Vagina (tissue), 2 donors: ENCODE measurements around the gene SHD. TPM values are rescaled to one million over a fixed set of nuclear protein-coding genes. Genes with fewer than 3 reads are reported as not detected.
"Not testable (repeated sequence)": the region's sequence is repeated elsewhere in the genome, so short reads cannot be mapped to it uniquely, and the experiment has no call there.

Source experiments
- DNase-seq, 2 donors: peaks; one replicate each; pipeline ENCODE4 v3.0.0-alpha.2; 2017; ENCODE audit errors: extremely low spot score in 2 of 2
- H3K27ac ChIP-seq: fragments of 200-600 bp; sonication (generic); one replicate; pipeline ENCODE4 v1.5.1; 2019
- H3K27me3 ChIP-seq: fragments of 200-600 bp; sonication (generic); one replicate; pipeline ENCODE4 v1.5.1; 2019
- H3K36me3 ChIP-seq, 2 donors: fragments of 200-600 bp; sonication (generic); one replicate each; pipeline ENCODE4 v1.5.1; 2017 to 2019
- H3K4me1 ChIP-seq: fragments of 200-600 bp; sonication (generic); one replicate; pipeline ENCODE4 v1.5.1; 2019
- H3K4me3 ChIP-seq, 2 donors: fragments of 200-600 bp; sonication (generic); 1 replicate in 1 of 2; 2 replicates in 1 of 2; pipeline ENCODE4 v1.5.1; 2016 to 2019
- H3K9me3 ChIP-seq: fragments of 200-600 bp; sonication (generic); one replicate; pipeline ENCODE4 v1.5.1; 2019
- POLR2A ChIP-seq, 2 donors: fragments of 450-650 bp; IDR thresholded peaks; one replicate each; pipeline ENCODE4 v1.6.1; 2017; ENCODE audit warnings: antibody characterized with exemption in 2 of 2, mild to moderate bottlenecking in 2 of 2, moderate library complexity in 2 of 2
- POLR2AphosphoS5 ChIP-seq, 2 donors: sonication (generic); formaldehyde crosslinking; IDR thresholded peaks; one replicate each; pipeline ENCODE4 v1.9.0; 2017; ENCODE audit warnings: antibody characterized with exemption in 2 of 2, mild to moderate bottlenecking in 2 of 2, low read depth in 1 of 2; ENCODE audit not compliant: insufficient read depth in 1 of 2
- intact Hi-C: fragments of 100-400 bp; cut with DNase I; formaldehyde crosslinking; loops from one replicate; pipeline ENCODE4 v1.15.1; 2023
- total RNA-seq: library from RNA; depleted of rRNA; stranded (reverse); fragments of >200 nt; gene quantifications from one replicate; pipeline ENCODE4 v1.2.3, GENCODE V29; 2016
- TF ChIP-seq, protein P1 (sequence below), 3 experiments: fragments of 450-650 bp in 2 of 3; fragments of 200-600 bp in 1 of 3; sonication (generic) in 1 of 3; IDR thresholded peaks; one replicate each; pipeline ENCODE4 v1.5.1; 2017 to 2019; ENCODE audit warnings: antibody characterized with exemption in 3 of 3, mild to moderate bottlenecking in 2 of 3, moderate library complexity in 2 of 3

SHD gene, protein sequence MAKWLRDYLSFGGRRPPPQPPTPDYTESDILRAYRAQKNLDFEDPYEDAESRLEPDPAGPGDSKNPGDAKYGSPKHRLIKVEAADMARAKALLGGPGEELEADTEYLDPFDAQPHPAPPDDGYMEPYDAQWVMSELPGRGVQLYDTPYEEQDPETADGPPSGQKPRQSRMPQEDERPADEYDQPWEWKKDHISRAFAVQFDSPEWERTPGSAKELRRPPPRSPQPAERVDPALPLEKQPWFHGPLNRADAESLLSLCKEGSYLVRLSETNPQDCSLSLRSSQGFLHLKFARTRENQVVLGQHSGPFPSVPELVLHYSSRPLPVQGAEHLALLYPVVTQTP
- not detected for total RNA-seq

DNA sequence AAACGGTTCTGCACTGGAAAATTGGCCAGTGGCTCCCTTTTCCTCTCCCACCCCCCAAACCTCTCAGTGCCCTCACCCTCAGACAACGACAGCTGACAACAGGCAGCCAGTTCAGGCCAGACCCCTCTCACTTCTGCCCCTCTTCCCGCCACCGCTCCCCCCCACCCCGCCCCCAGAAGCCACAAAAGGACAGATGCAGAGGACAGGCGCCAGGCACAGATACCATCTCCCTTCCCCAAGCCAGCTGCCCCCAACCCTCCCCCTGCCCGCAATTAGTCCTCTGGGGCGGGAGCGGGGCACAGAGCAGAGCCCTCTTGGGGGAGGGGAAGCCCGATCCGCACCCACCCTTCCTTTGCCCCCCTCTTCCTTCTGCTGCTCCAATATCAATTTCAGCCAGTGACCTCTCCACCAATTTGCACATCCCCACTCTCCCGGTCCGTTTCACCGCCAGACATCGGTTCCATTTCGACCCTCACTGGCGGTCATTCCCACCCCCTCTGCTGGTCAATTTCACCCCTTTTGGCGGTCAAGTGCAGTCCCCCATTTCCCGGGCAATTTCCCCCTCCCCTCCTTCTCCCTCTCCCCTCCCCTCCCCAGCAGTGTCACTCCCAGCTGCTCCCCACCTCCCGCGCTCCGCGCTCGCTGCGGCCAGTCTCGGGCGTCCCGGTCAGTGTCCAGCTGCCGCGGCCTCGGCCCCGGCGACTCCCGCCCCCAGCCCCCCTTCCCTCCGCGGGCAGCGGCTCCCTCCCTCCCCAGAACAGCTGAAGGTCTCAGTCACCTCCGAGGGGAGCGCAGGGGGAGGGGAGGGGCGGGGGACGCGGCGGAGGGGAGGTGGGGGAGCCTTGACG lies at the start of gene SHD:
TSS of gene SHD (plus strand) at position 848 of the 848 bp plus-strand sequence. CDS start 798 bp downstream, outside the sequence.
- Histone ChIP-seq H3K27me3 (peaks cover 12% of the 10 kb centered on the region), H3K9me3 (no peaks in the 10 kb centered on the region), H3K4me3 (peak within 1 kb of the TSS; percentile 18 to 22), H3K27ac (no peak within 1 kb of the TSS), H3K36me3 (no peaks in the 10 kb centered on the region), H3K4me1 (peaks cover 19% of the 10 kb centered on the region)
- TF ChIP-seq, protein P1, sequence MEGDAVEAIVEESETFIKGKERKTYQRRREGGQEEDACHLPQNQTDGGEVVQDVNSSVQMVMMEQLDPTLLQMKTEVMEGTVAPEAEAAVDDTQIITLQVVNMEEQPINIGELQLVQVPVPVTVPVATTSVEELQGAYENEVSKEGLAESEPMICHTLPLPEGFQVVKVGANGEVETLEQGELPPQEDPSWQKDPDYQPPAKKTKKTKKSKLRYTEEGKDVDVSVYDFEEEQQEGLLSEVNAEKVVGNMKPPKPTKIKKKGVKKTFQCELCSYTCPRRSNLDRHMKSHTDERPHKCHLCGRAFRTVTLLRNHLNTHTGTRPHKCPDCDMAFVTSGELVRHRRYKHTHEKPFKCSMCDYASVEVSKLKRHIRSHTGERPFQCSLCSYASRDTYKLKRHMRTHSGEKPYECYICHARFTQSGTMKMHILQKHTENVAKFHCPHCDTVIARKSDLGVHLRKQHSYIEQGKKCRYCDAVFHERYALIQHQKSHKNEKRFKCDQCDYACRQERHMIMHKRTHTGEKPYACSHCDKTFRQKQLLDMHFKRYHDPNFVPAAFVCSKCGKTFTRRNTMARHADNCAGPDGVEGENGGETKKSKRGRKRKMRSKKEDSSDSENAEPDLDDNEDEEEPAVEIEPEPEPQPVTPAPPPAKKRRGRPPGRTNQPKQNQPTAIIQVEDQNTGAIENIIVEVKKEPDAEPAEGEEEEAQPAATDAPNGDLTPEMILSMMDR (IDR thresholded peaks at IDR 0.05) = no peak
- no peak for TF ChIP-seq POLR2AphosphoS5 (IDR thresholded peaks at IDR 0.05; ENCODE audit: insufficient read depth in 1 of 2, low read depth in 1 of 2)
- TF ChIP-seq POLR2A (IDR thresholded peaks at IDR 0.05) = no peak
- no peak for DNase-seq
- intact Hi-C loops = loop anchor here (10.0 kb wide), 1 partner anchor 116 kb away; no protein-coding TSS in a partner anchor

DNA sequence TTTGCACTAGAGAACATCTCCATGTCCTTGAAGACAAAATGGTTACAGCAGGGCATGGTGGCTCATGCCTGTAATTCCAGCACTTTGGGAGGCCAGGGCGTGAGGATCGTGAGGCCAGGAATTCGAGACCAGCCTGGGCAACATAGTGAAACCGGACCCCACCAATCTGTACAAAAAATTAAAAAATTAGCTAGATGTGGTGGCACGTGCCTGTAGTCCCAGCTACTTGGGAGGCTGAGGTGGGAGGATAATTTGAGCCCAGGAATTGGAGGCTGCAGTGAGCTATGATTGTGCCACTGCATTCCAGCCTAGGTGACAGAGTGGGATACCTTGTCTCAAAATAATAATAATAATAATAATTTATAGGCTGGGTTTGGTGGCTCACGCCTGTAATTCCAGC lies 48.8 kb upstream of the SHD start:
- H3K9me3 ChIP-seq, H3K27me3 ChIP-seq, H3K4me3 ChIP-seq, H3K27ac ChIP-seq, intact Hi-C loops, H3K4me1 ChIP-seq, H3K36me3 ChIP-seq, DNase-seq: not testable (repeated sequence)

DNA sequence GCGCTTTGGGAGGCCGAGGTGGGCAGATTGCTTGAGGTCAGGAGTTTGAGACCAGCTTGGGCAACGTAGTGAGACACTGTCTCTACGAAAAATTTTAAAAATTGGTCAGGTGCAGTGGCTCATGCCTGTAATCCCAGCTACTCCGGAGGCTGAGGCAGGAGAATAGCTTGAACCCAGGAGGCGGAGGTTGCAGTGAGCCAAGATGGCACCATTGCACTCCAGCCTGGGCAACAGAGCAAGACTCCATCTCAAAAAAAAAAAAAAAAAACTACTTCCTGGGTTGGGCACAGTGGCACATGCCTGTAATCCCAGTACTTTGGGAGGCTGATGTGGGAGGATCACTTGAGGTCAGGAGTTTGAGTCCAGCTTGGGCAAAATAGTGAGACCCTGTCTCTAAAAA lies 47.5 kb upstream of the SHD start:
- DNase-seq, H3K4me3 ChIP-seq, H3K9me3 ChIP-seq, H3K27me3 ChIP-seq, intact Hi-C loops, H3K27ac ChIP-seq, H3K4me1 ChIP-seq, H3K36me3 ChIP-seq: not testable (repeated sequence)

DNA sequence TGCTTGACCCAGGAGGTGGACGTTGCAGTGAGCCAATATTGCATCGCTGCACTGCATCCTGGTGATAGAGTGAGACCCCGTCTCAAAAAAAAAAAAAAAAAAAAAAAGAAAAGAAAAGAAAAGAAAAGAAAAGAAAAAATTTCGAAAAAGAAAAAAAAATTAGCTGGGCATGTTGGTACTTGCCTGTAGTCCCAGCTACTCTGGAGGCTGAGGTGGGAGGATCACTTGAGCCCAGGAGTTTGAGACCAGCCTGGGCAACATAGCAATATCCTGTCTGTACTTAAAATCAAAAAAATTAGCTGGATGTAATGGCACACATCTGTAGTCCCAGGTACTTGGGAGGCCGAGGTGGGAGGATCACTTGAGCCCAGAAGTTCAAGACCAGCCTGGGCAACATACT lies 46.9 kb upstream of the SHD start:
- DNase-seq, H3K27me3 ChIP-seq, H3K9me3 ChIP-seq: not testable (repeated sequence)

DNA sequence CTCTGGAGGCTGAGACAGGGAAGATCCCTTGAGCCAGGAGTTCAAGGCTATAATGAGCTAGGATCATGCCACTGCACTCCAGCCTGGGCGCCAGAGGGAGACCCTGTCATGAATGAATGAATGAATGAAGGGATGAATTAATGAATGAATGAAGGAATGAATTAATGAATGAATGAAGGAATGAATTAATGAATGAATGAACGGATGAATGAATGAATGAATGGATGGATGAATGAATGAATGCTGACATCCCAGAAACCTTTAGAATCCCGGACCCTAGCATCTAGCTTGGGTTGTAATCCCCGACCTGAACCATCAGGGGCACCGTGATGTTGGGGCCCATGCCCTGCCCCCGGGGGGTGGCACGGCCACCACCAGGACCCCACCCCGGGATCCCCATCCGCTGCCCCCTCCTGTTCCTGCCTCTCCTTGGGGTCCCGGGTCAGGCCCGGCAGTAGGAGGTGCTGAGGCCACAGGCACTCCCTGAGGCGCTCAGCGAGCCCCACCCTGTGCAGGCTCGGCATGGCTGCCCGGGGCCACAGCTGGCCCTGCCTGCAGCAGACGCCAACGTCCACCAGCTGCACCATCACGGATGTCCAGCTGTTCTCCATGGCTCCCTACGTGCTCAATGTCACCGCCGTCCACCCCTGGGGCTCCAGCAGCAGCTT lies 46.3 kb upstream of the SHD start:
- TF ChIP-seq POLR2A (IDR thresholded peaks at IDR 0.05) = no peak
- TF ChIP-seq POLR2AphosphoS5 (IDR thresholded peaks at IDR 0.05; ENCODE audit: insufficient read depth in 1 of 2, low read depth in 1 of 2) = no peak
- TF ChIP-seq, protein P1 (IDR thresholded peaks at IDR 0.05) = no peak
- Histone ChIP-seq H3K4me3 (no peak overlapping the region), H3K4me1 (no peaks in the 10 kb centered on the region), H3K9me3 (no peaks in the 10 kb centered on the region), H3K27ac (no peak overlapping the region), H3K36me3 (no peaks in the 10 kb centered on the region), H3K27me3 (no peaks in the 10 kb centered on the region)
- intact Hi-C loops = no loop called here
- no peak for DNase-seq

More for the DNA sequence above, 46.9 kb upstream of the SHD start:
- intact Hi-C loops, H3K27ac ChIP-seq, H3K4me1 ChIP-seq, H3K36me3 ChIP-seq, H3K4me3 ChIP-seq: not testable (repeated sequence)

DNA sequence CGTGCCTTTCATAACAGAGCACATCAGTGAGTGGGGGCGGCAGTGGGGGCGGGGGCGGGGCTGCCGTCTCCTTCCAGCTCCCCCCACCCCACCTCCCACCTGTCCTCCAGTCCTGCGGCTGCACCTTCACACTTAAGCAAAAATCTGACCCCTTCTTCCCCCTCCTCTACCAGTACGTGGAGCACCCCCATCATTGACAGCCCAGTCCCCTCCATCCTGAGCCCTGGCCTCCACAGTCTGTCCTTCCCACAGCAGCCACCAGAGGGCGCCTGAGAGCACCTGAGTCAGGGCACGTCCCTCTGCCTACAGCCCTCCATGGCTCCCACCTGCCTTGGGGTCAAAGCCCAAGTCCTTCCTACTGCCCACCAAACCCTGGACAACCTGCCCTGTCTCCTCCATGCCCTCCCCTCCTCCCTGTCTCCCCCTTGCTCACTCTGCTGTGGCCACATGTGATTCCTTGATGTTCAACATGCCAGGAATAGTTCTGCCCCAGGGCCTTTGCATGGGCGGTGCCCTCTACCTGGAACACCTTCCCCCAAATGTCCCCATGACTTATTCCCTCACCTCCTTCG lies 45.7 kb upstream of the SHD start:
- TF ChIP-seq POLR2A (IDR thresholded peaks at IDR 0.05) = no peak
- TF ChIP-seq, protein P1 (IDR thresholded peaks at IDR 0.05) = peak in 1 of 3 experiments; percentile 32
- intact Hi-C loops = no loop called here
- H3K9me3 ChIP-seq = no peaks in the 10 kb centered on the region
- no peak for DNase-seq
- no peak overlapping the region for H3K27ac ChIP-seq
- H3K36me3 ChIP-seq = no peaks in the 10 kb centered on the region
- H3K4me3 ChIP-seq = no peak overlapping the region
- H3K4me1 ChIP-seq = no peaks in the 10 kb centered on the region
- no peaks in the 10 kb centered on the region for H3K27me3 ChIP-seq
